Measurements from ENCODE around the gene IRS1.

IRS1 gene

GRCh38 chr2:226754821-226755604 lies 44.6 kb downstream of the IRS1 start:
- no peak for DNase-seq

GRCh38 chr2:226752887-226753286 lies 46.7 kb downstream of the IRS1 start:
- DNase-seq, result no peak

- no peak for DNase-seq
These were observed 52.3 kb downstream of the IRS1 start for GRCh38 chr2:226747288-226747687.

- DNase-seq, result no peak
These were observed 53.3 kb downstream of the IRS1 start for GRCh38 chr2:226746196-226746800.

- DNase-seq, result no peak
These were observed 55.7 kb downstream of the IRS1 start for GRCh38 chr2:226743915-226744314.

GRCh38 chr2:226742347-226742746 lies 57.3 kb downstream of the IRS1 start:
- no peak for DNase-seq

GRCh38 chr2:226740039-226740648 lies 59.5 kb downstream of the IRS1 start:
- no peak for DNase-seq

GRCh38 chr2:226739545-226740030 lies 60.0 kb downstream of the IRS1 start:
- no peak for DNase-seq

GRCh38 chr2:226738821-226739544 lies 60.6 kb downstream of the IRS1 start:
- DNase-seq, result no peak

GRCh38 chr2:226738191-226738820 lies 61.3 kb downstream of the IRS1 start:
- DNase-seq, result no peak

- no peak for DNase-seq
These were observed 63.2 kb downstream of the IRS1 start for GRCh38 chr2:226736382-226736781.

- DNase-seq, result no peak
These were observed 65.6 kb downstream of the IRS1 start for GRCh38 chr2:226733927-226734564.

GRCh38 chr2:226733189-226733858 lies 66.3 kb downstream of the IRS1 start:
- no peak for DNase-seq

GRCh38 chr2:226732478-226733188 lies 67.0 kb downstream of the IRS1 start:
- DNase-seq, result no peak

GRCh38 chr2:226730481-226730880 lies 69.1 kb downstream of the IRS1 start:
- no peak for DNase-seq

GRCh38 chr2:226728996-226729395 lies 70.6 kb downstream of the IRS1 start:
- DNase-seq, result no peak

GRCh38 chr2:226727251-226727650 lies 72.4 kb downstream of the IRS1 start:
- DNase-seq, result no peak

- no peak for DNase-seq
These were observed 73.1 kb downstream of the IRS1 start for GRCh38 chr2:226726546-226726945.

GRCh38 chr2:226725126-226725860 lies 74.3 kb downstream of the IRS1 start:
- DNase-seq, result no peak

GRCh38 chr2:226721541-226721940 lies 78.1 kb downstream of the IRS1 start:
- DNase-seq, result no peak

Data from GDM1 (cell line).